ENCODE results near the gene SLC27A3. TPM values are rescaled to one million over a fixed set of nuclear protein-coding genes. Genes with fewer than 3 reads are reported as not detected.

Gene SLC27A3
- total RNA-seq, 1 experiment from 2014 or later = 11.1 TPM

GRCh38 chr1:153783233-153784190 is 8.3 kb downstream of the SLC27A3 start:
- Mint-ChIP-seq H3K27me3 (ENCODE audit: insufficient read depth, unreplicated experiment) (peaks cover 13% of the 10 kb centered on the region), H3K4me3 (ENCODE audit: unreplicated experiment) (peak overlapping the region; percentile 94), H3K27ac (ENCODE audit: low read depth, unreplicated experiment) (peak overlapping the region; percentile 84), H3K36me3 (ENCODE audit: insufficient read depth, unreplicated experiment) (peaks cover 12% of the 10 kb centered on the region), H3K4me1 (ENCODE audit: insufficient read depth, unreplicated experiment) (peaks cover 4% of the 10 kb centered on the region), H3K9me3 (ENCODE audit: unreplicated experiment) (no peaks in the 10 kb centered on the region)
- TSS peak; percentile 96 for BruUV-seq (replicated peaks)
- TF ChIP-seq, protein P1, sequence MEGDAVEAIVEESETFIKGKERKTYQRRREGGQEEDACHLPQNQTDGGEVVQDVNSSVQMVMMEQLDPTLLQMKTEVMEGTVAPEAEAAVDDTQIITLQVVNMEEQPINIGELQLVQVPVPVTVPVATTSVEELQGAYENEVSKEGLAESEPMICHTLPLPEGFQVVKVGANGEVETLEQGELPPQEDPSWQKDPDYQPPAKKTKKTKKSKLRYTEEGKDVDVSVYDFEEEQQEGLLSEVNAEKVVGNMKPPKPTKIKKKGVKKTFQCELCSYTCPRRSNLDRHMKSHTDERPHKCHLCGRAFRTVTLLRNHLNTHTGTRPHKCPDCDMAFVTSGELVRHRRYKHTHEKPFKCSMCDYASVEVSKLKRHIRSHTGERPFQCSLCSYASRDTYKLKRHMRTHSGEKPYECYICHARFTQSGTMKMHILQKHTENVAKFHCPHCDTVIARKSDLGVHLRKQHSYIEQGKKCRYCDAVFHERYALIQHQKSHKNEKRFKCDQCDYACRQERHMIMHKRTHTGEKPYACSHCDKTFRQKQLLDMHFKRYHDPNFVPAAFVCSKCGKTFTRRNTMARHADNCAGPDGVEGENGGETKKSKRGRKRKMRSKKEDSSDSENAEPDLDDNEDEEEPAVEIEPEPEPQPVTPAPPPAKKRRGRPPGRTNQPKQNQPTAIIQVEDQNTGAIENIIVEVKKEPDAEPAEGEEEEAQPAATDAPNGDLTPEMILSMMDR (IDR thresholded peaks at IDR 0.05; ENCODE audit: unreplicated experiment) = no peak
- intact Hi-C loops (cut with micrococcal nuclease) = no loop called here
- DNase-seq (ENCODE audit: unreplicated experiment) = peak; percentile 92
- CTCF ChIA-PET = interaction anchor here (0.6 to 2.2 kb wide), 6 partner anchors 10 to 486 kb away, joined by 3 to 7 read pairs (median 3); partner anchors contain the start of genes DENND4B and RAB13
- POLR2A ChIA-PET = interaction anchor here (0.6 to 6.1 kb wide), 33 partner anchors 8 to 1464 kb away, joined by 3 to 37 read pairs (median 4); partner anchors contain the start of genes CREB3L4, DENND4B, GATAD2B and JTB

DNA sequence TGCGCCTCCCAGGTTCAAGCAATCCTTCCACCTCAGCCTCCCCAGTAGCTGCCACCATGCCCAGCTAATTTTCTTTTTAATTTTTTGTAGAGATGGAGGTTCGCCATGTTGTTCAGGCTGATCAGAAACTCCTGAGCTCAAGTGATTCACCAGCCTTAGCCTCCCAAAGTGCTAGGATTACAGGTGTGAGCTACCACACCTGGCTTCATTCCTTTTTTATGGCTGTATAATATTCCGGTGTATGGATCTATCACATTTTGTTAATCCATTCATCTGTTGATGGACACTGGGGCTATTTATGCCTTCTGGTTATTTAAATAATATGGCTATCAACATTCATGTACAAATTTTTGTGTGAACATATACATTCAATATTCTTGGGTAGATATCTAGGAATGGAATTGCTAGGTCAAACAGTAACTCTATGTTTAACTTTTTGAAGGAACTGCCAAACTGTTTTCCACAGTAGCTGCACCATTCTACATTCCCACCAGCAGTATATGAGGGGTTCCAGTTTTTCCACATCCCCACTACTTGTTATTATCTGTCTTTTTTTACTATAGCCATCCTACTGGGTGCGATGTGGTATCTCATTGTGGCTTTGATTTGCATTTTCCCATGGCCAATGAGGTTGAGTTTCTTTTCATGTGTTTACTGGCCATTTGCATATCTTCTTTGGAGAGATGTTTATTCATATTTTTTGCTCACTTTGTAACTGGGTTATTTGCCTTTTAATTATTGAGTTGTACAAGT is 11.0 kb downstream of the SLC27A3 start:
- intact Hi-C loops (cut with micrococcal nuclease) = no loop called here
- ChIA-PET CTCF (interaction anchor here (1.3 to 2.0 kb wide), 2 partner anchors 10 to 35 kb away, joined by 4 to 11 read pairs; no protein-coding TSS in a partner anchor), POLR2A (interaction anchor here (1.4 to 2.0 kb wide), 4 partner anchors 19 to 181 kb away, joined by 4 to 7 read pairs (median 4); partner anchors contain the start of genes CREB3L4, DENND4B and SLC39A1)
- H3K4me3 Mint-ChIP-seq (ENCODE audit: unreplicated experiment) = no peak overlapping the region
- H3K27me3 Mint-ChIP-seq (ENCODE audit: insufficient read depth, unreplicated experiment) = peaks cover 14% of the 10 kb centered on the region
- no peak for DNase-seq (ENCODE audit: unreplicated experiment)
- H3K27ac Mint-ChIP-seq (ENCODE audit: low read depth, unreplicated experiment) = no peak overlapping the region
- TF ChIP-seq, protein P1 (IDR thresholded peaks at IDR 0.05; ENCODE audit: unreplicated experiment) = no peak
- no TSS peak for BruUV-seq (replicated peaks)
- H3K4me1 Mint-ChIP-seq (ENCODE audit: insufficient read depth, unreplicated experiment) = peaks cover 17% of the 10 kb centered on the region
- no peaks in the 10 kb centered on the region for H3K9me3 Mint-ChIP-seq (ENCODE audit: unreplicated experiment)
- peaks cover 6% of the 10 kb centered on the region for H3K36me3 Mint-ChIP-seq (ENCODE audit: insufficient read depth, unreplicated experiment)

GRCh38 chr1:153789478-153790034 is 14.3 kb downstream of the SLC27A3 start:
- Mint-ChIP-seq H3K9me3 (ENCODE audit: unreplicated experiment) (no peaks in the 10 kb centered on the region), H3K27me3 (ENCODE audit: insufficient read depth, unreplicated experiment) (peaks cover 14% of the 10 kb centered on the region), H3K27ac (ENCODE audit: low read depth, unreplicated experiment) (peak overlapping the region; percentile 1), H3K36me3 (ENCODE audit: insufficient read depth, unreplicated experiment) (no peaks in the 10 kb centered on the region), H3K4me3 (ENCODE audit: unreplicated experiment) (no peak overlapping the region), H3K4me1 (ENCODE audit: insufficient read depth, unreplicated experiment) (peaks cover 19% of the 10 kb centered on the region)
- BruUV-seq (replicated peaks) = no TSS peak
- TF ChIP-seq, protein P1 (IDR thresholded peaks at IDR 0.05; ENCODE audit: unreplicated experiment) = no peak
- DNase-seq (ENCODE audit: unreplicated experiment) = no peak
- CTCF ChIA-PET = interaction anchor here (0.6 kb wide), 2 partner anchors 20 to 1074 kb away, joined by 3 read pairs; no protein-coding TSS in a partner anchor
- POLR2A ChIA-PET = no interaction called here
- intact Hi-C loops (cut with micrococcal nuclease) = loop anchor here (10.0 kb wide), 1 partner anchor 395 kb away; no protein-coding TSS in a partner anchor
